Testis (tissue), 2 donors: ENCODE results near the gene CHD9NB.

Experiments used
- POLR2A ChIP-seq: fragments of 450-650 bp; IDR thresholded peaks from one replicate; pipeline ENCODE4 v1.6.1; 2017; ENCODE audit warnings: antibody characterized with exemption, mild to moderate bottlenecking, moderate library complexity
- TF ChIP-seq, protein P1 (sequence below), 3 experiments: fragments of 450-650 bp in 2 of 3; fragments of 200-600 bp in 1 of 3; sonication (generic) in 1 of 3; IDR thresholded peaks; one replicate each; pipeline ENCODE4 v1.5.1; 2016 to 2019; ENCODE audit warnings: antibody characterized with exemption in 3 of 3, mild to moderate bottlenecking in 2 of 3, moderate library complexity in 1 of 3

DNA sequence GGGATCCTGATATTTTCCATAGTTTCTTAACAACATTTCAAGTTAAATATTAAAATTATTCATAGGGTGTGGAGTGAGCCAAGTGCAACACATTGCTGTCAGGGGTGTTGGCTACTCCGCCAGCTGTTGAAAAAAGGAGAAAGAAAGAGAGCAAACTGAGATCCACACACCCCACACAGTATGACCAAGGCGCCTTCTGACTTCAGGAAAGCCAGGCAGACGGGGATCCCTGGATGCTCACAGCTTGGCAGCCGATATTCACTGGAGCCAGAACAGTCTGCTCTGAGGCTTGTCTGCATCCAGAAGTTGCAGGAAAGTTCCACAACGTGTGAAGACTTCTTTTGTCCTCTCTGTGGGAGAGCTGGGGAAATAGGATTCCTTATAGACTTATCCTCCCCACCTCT, 9.3 kb downstream of the CHD9NB start:
- TF ChIP-seq POLR2A, result no peak
- TF ChIP-seq, protein P1, sequence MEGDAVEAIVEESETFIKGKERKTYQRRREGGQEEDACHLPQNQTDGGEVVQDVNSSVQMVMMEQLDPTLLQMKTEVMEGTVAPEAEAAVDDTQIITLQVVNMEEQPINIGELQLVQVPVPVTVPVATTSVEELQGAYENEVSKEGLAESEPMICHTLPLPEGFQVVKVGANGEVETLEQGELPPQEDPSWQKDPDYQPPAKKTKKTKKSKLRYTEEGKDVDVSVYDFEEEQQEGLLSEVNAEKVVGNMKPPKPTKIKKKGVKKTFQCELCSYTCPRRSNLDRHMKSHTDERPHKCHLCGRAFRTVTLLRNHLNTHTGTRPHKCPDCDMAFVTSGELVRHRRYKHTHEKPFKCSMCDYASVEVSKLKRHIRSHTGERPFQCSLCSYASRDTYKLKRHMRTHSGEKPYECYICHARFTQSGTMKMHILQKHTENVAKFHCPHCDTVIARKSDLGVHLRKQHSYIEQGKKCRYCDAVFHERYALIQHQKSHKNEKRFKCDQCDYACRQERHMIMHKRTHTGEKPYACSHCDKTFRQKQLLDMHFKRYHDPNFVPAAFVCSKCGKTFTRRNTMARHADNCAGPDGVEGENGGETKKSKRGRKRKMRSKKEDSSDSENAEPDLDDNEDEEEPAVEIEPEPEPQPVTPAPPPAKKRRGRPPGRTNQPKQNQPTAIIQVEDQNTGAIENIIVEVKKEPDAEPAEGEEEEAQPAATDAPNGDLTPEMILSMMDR (IDR thresholded peaks at IDR 0.05), result no peak
